D341Med (cell line): ENCODE measurements around the gene SNAPC2.
A peak's percentile ranks its signal among the peaks of the same experiment; 100 is the strongest.

Experiments used
- DNase-seq: peaks from one replicate; pipeline ENCODE4 v3.0.0; 2012; ENCODE audit warnings: low spot score

The SNAPC2 gene, protein sequence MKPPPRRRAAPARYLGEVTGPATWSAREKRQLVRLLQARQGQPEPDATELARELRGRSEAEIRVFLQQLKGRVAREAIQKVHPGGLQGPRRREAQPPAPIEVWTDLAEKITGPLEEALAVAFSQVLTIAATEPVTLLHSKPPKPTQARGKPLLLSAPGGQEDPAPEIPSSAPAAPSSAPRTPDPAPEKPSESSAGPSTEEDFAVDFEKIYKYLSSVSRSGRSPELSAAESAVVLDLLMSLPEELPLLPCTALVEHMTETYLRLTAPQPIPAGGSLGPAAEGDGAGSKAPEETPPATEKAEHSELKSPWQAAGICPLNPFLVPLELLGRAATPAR

DNA sequence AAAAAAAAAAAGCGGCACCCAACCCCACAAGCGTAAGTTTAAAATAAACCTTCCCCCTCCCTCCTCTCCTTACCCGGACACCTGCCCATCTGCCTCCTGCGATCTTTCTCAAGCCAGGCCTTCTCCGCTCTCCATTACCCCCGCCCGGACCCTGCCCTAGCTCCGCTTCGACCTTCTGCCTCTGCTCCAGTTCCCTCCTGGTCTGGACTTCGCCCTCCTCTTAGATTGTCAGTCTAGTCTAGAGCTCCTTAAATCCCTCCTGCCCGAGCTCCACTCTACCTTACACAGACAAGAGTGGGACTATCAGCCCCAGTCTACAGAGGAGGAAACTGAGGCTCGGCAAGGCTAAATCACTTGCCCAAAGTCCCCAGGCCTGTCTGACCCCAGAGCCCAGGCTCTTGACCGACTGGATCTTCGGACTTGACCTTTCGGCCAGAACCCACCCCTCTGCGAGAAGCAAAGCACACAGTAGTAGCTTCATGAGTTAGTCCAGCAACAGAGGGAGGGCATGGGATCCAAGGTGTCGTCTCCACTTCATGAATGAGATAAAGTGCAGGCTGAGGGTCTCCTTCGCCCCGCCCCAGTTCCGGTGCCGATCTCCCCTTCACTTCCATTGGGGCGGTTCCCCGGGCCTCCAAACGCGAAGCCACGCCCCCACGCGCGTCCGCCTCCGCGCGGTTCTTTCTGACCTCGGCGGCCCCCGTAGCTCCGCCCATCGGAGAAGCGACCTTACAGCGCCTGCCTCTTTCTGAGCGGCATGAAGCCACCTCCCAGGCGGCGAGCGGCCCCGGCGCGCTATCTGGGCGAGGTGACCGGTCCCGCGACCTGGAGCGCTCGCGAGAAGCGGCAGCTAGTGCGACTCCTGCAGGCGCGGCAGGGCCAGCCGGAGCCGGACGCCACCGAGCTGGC is at the start of gene SNAPC2:
SNAPC2 (plus strand) TSS at position 729 of the 909 bp plus-strand sequence; CDS start at position 758, 29 bp downstream.
- peak; percentile 90 for DNase-seq

DNA sequence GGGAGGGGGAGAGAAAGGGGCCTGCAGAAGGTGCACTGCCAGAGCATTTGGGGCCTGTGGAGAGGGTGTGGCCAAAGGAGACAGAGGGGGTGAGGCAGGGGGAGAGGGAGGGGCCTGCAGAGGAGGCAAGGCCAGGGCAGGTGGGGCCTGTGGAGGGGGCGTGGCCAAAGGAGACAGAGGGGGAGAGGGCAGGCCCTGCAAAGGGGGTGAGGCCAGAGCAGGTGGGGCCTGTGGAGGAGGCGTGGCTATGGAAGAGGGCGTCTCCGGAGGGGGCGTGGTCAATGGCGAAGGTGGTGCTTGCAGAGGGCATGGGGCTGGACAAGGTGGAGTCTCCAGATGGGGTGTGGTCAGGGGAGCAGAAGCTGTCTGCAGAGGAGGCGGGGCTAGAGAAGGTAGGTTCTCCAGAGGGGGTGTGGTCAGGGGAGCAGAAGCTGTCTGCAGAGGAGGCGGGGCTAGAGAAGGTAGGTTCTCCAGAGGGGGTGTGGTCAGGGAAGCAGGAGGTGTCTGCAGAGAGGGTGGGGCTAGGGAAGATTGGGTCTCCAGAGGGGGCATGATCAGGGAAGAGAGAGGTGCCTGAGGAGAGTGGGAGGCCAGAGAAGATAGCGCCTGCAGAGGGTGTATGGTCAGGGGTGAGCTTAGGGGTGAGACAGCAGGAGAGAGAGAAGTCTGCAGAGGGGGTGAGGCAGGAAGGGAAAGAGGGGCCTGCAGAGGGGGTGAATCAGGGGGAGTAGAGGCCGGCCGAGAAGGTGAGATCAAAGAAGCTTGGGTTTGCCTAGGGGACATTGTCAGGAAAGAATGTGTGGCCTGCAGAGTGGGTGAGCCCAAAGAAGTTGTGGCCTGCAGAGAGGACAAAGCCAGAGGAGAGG is 49.3 kb upstream of the SNAPC2 start:
- peak; percentile 65 for DNase-seq

DNA sequence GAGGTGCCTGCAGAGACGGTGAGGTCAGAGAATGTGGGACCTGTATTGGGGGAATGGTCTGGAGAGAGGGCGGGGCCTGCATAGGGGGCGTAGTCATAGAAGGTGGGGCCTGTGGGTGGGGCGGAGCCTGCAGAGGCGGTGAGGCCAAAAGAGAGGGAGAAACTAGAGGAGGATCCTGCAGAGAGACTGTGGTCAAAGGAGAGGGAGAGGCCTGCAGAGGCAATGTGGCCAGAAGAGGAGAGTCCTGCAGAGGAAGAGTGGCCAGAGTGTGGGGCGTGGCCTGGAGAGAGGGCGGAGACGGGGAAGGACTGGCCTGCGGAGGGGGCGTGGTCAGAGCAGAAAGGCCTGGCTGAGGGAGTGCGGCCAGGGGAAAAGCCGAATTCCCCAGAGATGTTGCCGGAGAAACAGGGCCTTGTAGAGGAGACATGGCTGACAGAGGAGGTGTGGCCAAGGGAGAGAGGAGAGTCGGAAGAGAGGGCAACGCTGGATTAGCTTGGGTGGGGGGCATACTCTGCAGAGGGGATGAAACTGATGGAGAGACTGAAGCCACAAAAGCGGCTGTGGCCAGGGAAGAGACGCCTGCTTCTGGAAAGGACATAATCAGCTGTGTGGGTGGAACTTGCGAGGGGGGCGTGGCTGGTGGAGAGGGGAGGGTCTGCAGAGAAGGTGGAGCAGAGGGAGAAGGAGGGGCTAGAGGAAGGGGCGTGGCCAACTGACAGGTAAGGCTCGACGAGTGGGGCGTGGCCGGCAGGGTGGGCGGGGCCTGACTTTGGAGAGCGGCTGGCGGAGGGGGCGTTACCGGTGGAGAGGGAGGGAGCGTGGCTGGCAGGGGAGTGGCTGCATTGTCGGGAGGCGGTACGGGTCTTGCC is 48.5 kb upstream of the SNAPC2 start:
- DNase-seq: peak; percentile 85

DNA sequence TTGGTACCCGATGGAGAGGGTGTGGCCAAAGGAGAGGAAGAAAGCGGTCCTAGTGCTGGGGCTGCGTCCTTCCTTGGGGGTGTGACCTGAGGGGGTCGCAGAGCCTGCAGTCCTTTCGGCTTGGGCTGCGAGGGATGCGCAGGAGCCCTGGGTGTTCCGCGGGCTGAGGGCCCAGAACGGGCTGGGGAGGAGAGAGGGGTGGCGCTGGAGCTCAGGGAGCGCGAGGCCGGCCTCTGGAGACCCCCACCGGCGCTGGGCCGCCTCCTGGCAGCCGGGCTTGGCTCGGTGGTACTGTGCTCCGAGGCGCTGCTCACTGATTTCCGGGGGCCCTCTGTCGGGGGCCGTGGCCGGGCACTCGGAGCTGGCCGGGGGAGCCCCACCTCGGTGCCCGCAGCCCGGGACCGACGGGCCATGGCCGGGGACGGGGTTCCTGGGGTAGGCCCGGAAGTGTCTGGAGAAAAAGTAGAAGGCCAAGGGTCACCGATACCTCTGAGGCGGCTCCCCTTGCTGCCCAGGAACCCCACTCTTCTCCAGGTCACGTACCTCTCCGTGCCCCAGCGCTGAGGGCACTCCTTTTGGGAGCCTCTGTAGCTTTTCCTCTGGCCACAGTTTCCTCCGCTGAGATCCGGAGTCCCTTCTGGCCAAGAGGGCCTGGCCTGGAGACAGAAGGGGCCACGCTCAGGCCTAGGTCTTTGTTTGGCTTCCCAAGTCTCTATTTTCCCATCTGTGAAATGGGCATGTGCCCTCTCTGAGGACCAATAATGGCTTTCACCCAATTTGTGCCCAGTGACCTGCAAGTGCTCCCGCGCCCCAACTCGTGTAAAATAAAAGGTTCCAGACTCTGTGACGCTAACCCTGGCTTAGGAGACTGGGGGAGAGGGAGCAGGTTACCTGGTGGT is 47.6 kb upstream of the SNAPC2 start:
- DNase-seq: no peak

DNA sequence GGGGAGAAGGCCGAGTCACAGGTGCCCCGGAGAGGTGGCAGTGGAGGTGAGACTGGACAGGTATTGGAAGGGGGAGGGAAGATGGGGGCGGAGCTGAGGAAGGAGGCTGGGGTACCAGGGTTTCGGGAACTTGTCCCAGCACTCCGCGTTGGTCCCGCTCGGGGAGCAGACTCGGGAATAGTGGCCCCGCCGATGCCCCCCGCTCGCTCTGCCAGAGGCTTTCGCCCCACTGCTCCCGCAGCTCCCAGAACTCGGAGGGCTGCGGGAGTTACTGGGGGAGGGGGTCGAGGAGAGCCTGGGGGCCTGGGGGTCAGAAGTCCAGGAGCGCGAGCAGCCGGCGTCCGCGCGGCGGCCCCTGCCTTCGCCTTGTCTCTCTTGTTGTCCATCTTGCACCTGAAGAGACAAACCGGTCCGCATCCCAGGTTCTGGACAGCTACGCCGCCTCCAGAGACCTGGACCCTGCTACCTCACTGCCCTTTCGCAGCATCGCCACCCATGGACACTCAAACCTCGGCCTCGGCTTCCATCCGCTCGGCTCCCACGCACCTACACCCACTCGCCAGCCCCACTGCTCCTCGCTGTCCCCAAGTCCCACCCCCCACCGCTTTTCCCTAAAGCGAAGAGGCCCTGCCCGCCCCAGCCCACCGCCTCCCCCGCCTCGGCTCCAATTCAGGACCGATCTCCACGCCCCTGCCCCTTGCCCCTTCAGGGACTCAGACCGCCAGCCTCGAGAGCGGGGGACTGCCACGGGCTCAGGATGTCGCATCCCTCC is 46.6 kb upstream of the SNAPC2 start:
- no peak for DNase-seq

DNA sequence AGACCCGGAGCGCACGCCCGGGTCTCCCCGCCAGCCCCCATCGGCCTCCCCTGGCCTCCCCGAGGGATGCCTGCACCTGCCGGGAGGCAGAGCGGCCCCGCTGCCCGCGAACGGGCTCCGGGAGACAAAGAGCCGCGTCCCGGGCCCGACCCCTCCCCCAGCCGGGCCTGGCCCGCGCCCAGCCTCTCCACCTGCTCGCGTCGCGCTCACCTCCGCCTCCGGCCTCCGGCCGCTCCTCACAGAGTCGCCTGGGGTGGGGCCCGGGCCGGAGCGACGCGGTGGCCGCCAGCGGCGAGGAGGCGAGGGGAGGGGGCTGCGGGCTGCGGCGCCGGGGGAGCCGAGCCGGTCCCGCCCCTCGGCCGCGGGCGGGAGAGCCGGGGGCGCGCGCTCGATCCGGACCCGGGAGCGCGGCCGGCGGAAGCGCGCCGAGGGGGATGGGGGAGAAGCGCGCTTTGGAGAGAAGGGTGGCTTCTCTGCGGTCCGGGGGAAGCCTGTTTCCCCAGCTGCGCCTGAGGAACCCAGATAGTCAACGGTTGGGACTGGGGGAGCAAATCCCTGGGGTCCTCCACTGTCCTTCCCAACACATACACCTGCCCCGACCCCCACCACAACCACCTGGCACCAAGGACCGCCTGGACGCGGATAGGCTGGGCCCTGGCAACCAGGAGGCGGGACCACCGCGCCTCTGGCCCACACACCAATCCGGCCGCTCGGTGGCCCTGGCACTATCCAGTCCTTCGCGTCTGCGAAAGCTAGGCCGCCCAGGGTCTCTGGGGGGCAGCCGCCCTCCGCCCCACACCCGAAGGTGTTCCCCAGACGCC is 45.9 kb upstream of the SNAPC2 start, which contains the start of gene PRR36:
PRR36 (minus strand) TSS at position 315 of the 821 bp plus-strand sequence. CDS start 701 bp downstream, outside the sequence.
- peak; percentile 93 for DNase-seq

DNA sequence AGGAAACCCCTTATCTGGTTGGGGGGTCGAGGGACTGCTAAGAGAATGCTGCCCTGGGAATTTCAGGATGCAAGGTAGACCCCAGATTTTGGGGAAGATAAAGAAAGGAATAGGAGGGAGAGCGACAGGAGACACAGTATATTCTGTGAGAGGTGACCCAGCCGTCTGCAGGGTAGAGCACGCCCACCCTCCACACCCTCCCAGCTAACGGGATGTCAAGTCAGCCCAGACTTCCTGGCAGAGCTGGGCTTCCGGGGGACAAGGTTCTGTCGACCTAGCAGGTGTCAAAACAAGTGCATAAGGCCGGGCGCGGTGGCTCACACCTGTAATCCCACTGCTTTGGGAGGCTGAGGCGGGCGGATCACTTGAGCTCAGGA is 45.3 kb upstream of the SNAPC2 start:
- no peak for DNase-seq

DNA sequence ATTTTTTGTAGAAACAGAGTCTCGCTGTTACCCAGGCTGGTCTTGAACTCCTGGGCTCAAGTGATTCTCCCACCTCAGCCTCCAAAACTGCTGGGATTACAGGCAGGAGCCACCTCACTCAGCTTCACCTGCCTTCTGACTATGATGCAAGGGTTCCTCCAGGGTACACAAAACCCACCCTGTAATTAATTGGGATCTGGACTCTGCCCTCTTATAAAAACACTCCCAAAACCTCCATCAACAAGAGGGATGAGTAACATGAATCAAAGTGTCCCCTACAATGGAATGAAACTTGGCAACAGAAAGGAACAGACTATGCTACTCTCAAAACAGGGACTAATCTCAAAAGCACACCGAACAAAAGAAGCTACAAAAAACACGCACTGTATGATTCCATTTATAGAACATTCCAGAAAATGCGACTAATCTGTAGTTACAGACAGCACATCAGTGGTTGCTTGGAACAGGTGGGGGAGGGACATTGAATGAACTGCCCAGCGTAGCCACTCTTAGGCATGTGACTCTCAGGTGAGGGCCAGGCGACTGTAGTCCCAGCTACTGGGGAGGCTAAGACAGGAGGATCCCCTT is 42.8 kb upstream of the SNAPC2 start:
- DNase-seq: no peak

DNA sequence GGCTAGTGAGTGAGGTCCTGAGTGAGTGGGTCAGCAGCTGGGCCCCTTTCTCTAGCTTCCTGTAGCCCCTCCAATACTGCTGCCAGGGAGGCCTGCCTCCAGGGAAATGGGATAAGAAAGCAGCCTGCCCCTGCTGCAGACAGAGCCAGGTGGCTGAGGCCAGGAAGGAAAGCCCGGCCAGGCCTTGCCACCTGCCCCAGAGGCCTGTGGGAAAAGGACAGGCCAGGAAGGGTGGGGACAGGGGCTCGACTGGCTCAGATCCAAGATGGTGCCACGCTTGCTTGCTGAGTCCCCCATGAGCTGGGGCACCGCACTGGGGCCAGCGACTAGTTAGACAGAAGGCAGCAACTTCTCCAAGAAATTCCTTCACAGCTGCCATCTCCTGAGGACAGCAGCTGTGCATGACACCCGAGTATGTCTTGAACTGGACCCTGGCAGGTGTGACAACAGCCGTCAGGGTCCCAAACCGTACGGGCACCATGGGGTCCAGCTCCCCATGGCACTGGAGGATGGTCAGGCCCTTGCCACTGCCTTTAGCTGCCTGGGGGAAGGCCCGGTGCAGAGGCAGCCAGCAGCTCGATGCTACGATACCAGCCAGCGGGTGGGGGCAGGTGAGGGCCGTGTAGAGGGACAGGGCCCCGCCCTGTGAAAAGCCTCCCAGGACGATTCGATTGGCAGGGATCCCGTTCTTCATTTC is 40.9 kb upstream of the SNAPC2 start:
- no peak for DNase-seq

DNA sequence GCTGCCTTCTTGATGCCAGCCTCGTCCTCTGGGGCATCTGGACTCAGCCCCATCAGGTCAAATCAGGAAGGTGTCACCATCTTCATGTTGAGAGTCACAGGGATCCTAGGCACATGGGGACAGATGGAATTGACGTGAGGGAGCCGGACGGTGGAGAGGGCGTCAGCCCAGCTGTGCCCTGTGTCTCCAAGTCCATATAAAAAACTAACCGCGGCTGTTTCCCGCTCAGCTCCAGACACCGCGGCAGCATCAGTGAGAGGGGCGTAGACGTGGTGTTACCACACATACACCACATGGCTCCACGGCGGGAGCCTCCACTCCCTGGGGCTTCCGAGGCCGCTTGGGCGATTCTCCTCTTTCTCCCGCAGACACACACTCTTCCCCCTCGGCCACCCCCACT is 40.3 kb upstream of the SNAPC2 start:
- DNase-seq: no peak

DNA sequence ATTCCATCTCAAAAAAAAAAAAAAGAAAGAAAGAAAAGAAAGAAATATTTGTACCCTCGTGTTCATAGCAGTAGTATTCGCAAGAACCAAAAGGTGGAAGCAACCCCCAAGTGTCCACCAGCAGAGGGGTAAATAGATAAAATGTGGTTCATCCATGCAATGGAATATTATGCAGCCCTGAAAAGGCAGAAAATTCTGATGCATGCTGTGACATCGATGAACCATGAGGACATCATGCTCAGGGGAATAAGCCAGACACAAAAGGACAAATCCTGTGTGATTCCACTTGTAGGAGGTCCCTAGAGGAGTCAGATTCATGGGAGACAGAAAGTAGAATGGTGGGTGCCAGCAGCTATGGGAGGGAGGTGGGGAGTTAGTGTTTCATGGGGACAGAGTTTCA is 38.2 kb upstream of the SNAPC2 start:
- DNase-seq: no peak

DNA sequence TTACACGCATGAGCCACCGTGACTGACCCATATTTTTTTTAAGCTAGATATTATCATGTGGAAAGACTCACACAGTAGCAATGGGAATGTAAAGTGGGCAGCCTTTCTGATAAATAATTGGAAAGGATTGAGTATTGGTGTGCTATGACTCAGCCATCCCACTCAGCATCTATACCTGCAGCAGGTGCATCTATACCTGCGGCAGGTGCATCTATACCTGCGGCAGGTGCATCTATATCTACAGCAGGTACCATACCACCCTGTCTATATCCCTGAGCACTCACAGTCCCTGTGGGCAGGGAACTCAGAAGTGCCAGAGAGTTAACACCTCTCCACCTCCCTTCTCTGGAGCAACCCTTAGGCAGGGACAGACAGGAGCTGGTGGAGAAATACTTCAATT is 37.0 kb upstream of the SNAPC2 start:
- no peak for DNase-seq

DNA sequence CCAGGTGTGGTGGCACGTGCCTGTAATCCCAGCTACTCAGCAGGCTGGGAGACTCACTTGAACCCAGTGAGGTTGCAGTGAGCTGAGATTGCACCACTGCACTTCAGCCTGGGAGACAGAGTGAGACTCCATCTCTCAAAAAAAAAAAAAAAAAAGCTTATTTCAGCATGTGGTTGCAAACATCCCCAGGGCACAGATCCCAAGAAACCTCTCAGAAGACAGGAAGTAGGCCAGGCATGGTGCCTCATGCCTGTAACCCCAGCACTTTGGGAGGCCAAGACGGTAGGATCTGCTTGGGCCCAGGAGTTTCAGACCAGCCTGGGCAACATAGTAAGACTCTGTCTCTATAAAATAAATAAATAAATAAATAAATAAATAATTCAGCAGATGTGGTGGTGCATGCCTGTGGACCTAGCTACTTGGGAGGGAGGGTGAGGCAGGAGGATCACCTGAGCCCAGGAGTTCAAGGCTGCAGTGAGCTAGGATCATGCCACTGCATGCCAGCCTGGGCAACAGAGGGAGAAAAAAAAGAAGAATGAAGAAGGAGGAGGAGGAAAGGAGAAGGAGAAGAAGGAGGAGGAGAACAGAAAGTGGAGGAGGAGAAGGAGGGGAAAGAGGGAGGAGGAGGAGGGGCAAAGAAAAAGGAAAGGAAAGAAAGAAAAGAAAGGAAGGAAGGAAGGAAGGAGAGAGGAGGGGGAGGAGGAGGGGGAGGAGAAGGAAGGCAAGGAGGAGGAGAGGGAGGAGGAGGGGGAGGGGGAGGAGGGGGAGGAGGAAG is 36.2 kb upstream of the SNAPC2 start:
- no peak for DNase-seq

DNA sequence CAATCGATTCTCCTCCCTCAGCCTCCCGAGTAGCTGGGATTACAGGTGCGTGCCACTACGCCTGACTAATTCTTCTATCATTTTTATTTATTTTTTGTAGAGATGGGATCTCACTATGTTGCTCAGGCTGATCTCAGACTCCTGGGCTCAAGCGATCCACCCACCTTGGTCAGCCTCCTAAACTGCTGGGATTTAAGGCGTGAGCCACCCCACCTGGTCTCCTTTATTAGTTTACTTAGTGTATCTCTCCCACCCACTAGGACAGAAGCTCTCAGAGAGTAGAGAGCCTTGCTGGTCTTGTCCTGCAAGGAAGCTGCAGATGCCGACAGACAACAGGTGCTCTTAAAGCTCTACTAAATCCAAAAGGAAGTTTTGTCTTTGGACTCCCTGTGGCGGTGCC is 34.3 kb upstream of the SNAPC2 start:
- DNase-seq: no peak

DNA sequence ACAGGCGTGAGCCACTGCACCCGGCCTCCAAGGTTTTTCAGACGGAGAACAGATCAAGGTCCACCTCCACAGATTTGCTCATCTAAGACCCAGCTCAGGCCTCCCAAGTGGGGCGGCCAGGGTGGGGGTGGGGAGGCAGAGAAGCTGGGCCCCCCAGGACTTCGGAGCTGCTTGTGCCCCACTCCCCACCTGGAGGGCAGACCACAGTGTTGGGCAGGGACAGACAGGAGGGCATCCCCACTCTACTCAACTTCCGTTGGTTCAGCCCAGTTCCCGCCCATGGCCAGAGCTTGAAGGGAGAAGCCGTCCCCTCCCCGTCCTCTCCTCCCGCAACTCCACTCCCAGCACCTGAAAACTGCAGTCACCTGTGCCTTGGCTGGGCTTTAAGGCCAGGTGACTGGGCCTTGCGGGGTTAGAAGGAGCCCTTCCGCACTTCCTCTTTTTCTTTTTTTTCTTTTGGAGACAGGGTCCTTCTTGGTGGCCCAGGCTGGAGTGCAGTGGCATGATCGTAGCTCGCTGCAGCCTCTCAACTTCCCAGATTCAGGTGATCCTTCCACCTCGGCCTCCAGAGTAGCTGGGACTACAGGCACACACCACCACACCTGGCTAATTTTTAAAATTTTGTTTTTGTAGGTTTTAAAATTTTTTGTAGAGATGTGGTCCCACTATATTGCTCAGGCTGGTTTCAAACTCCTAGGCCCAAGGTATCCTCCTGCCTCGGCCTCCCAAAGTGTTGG is 32.6 kb upstream of the SNAPC2 start:
- DNase-seq: no peak
